ENCODE data around the gene SPTB. TPM values are rescaled to one million over a fixed set of nuclear protein-coding genes. Genes with fewer than 3 reads are reported as not detected.
A peak's percentile ranks its signal among the peaks of the same experiment; 100 is the strongest.

The SPTB gene
- total RNA-seq, 4 donors from 2014 or later: 0.13 to 3.8 (median 1.5) TPM

DNA sequence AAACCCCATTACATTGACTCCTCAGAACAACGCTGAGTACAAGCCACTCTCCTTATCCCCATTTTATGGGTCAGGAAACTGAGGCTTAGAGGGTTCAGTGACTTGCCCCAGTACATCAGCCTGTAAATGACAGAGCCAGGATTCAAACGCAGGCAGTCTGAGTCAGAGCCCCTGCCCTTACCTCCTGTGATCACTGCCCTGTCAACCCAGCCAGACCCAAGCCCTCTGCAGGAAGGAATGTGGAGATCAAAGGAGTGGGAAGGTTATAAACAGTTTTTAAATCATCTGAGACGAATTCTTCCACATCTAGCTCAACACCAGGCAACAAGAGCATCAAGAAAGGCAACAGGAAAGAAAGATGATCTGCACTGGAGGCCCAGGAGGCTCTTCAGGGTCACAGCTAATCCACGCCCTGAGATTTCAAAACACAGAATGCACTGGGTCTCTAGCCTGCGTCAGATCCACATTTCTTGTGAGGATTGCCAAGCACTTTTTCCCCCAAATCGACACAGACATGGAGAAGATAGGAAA lies 38.5 kb downstream of the SPTB start:
- no peak for DNase-seq
- intact Hi-C loops (cut with DNase I): no loop called here
- 50 to 56% methylated on average over 6 of the region's 6 CpGs for WGBS, 2 donors

DNA sequence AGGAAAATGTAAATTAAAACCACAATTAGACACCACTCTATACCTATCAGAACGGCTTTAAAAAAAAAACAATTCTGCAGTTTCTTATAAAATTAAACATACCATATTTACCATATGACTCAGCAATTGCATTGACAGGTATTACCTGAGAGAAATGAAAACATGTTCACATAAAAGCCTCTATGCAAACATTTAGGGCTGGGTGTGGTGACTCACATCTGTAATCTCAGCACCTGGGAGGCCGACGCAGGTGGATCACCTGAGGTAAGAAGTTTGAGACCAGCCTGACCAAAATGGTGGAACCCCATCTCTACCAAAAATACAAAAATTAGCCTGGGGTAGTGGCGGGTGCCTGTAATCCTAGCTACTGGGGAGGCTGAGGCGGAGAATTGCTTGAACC lies 41.1 kb downstream of the SPTB start:
- Histone ChIP-seq H3K36me3 (no peaks in the 10 kb centered on the region), H3K9me3 (no peaks in the 10 kb centered on the region), H3K4me1 (peaks cover 0 to 11% (median 0%) of the 10 kb centered on the region in 3 donors), H3K4me3 (no peak overlapping the region), H3K27me3 (peaks cover 0 to 51% (median 0%) of the 10 kb centered on the region in 4 donors), H3K27ac (no peak overlapping the region)
- TF ChIP-seq POLR2A (IDR thresholded peaks at IDR 0.05): no peak
- TF ChIP-seq, protein P1, sequence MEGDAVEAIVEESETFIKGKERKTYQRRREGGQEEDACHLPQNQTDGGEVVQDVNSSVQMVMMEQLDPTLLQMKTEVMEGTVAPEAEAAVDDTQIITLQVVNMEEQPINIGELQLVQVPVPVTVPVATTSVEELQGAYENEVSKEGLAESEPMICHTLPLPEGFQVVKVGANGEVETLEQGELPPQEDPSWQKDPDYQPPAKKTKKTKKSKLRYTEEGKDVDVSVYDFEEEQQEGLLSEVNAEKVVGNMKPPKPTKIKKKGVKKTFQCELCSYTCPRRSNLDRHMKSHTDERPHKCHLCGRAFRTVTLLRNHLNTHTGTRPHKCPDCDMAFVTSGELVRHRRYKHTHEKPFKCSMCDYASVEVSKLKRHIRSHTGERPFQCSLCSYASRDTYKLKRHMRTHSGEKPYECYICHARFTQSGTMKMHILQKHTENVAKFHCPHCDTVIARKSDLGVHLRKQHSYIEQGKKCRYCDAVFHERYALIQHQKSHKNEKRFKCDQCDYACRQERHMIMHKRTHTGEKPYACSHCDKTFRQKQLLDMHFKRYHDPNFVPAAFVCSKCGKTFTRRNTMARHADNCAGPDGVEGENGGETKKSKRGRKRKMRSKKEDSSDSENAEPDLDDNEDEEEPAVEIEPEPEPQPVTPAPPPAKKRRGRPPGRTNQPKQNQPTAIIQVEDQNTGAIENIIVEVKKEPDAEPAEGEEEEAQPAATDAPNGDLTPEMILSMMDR (IDR thresholded peaks at IDR 0.05): no peak
- DNase-seq: no peak
- WGBS, 2 donors: 52 to 73% methylated on average over 5 of the region's 5 CpGs
- intact Hi-C loops (cut with DNase I): no loop called here

More for the DNA sequence above, 38.5 kb downstream of the SPTB start:
- Histone ChIP-seq H3K27ac (no peak overlapping the region), H3K4me1 (peaks cover 0 to 11% (median 0%) of the 10 kb centered on the region in 3 donors), H3K9me3 (no peaks in the 10 kb centered on the region), H3K27me3 (peaks cover 0 to 76% (median 0%) of the 10 kb centered on the region in 4 donors), H3K36me3 (no peaks in the 10 kb centered on the region), H3K4me3 (no peak overlapping the region)
- no peak for TF ChIP-seq POLR2A (IDR thresholded peaks at IDR 0.05)
- TF ChIP-seq, protein P1 (IDR thresholded peaks at IDR 0.05): peak in 1 of 6 experiments; percentile 49

DNA sequence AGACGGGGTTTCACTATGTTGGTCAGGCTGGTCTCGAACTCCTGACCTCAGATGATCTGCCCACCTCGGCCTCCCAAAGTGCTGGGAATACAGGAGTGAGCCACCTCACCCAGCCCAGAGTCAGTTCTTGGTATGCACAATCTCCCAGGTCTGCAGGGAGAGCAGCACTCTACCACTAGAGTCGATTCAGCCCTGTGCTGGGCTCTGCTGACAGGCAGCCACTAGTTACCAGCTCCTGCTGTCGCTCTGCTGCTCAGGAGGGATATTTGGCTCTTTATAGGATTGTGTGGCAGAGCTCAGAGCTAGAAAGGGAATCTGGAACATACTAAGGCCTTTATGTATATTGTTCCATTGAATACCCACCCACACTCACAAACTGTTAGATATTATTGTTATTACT lies 44.3 kb downstream of the SPTB start:
- Histone ChIP-seq H3K36me3 (no peaks in the 10 kb centered on the region), H3K27ac (no peak overlapping the region), H3K4me1 (peaks cover 0 to 7% (median 0%) of the 10 kb centered on the region in 3 donors), H3K9me3 (no peaks in the 10 kb centered on the region), H3K4me3 (no peak overlapping the region), H3K27me3 (peaks cover 0 to 21% (median 0%) of the 10 kb centered on the region in 4 donors)
- intact Hi-C loops (cut with DNase I): no loop called here
- WGBS, 2 donors: 83 to 92% methylated on average over 4 of the region's 5 CpGs
- TF ChIP-seq, protein P1 (IDR thresholded peaks at IDR 0.05): no peak
- TF ChIP-seq POLR2A (IDR thresholded peaks at IDR 0.05): no peak
- no peak for DNase-seq

DNA sequence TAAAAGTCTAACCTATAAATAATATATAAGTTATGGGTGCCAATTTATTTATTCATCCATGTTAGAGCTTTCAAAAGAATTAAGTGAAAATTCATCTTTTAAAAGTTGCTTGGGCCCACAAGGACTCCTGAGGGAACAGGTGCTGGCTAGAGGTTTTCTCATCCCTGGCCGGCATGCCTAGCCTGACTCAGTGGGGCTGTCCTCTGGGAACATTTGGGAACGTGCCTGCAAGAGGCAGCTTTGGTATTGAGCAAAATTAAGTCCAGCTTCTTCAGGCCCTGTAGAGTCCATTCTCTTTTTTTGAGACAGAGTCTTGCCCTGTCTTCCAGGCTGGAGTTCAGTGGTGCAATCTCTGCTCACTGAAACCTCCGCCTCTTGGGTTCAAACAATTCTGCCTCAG lies 44.7 kb downstream of the SPTB start:
- DNase-seq: no peak
- Histone ChIP-seq H3K27me3 (peaks cover 0 to 16% (median 0%) of the 10 kb centered on the region in 4 donors), H3K36me3 (no peaks in the 10 kb centered on the region), H3K9me3 (no peaks in the 10 kb centered on the region), H3K4me1 (peaks cover 0 to 7% (median 0%) of the 10 kb centered on the region in 3 donors), H3K27ac (no peak overlapping the region), H3K4me3 (no peak overlapping the region)
- 73 to 88% methylated on average over 2 to 3 of the region's 3 CpGs for WGBS, 2 donors
- intact Hi-C loops (cut with DNase I): no loop called here
- TF ChIP-seq, protein P1 (IDR thresholded peaks at IDR 0.05): no peak
- no peak for TF ChIP-seq POLR2A (IDR thresholded peaks at IDR 0.05)

DNA sequence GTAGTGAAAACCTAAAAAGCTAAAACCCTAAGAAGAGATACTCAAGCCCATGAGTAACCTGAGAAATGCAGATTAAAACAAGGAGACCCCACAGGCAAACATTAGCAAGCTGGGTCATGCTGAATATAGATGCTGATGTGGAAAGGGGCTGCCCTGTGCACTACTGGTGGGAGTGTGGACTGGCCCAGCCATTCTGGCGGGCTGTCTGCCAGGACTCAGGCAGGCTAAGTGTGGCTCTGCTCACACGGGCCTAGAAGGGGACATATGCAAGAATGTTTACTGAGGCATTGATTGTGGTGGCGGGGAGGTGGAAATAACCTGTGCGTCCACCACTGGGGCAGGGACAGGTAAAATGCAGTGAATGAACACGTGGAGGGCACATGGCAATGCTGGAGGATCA lies 48.3 kb downstream of the SPTB start:
- 78 to 79% methylated on average over 5 of the region's 5 CpGs for WGBS, 2 donors
- Histone ChIP-seq H3K36me3 (no peaks in the 10 kb centered on the region), H3K27me3 (no peaks in the 10 kb centered on the region), H3K4me1 (no peaks in the 10 kb centered on the region), H3K4me3 (no peak overlapping the region), H3K27ac (no peak overlapping the region), H3K9me3 (no peaks in the 10 kb centered on the region)
- no peak for TF ChIP-seq POLR2A (IDR thresholded peaks at IDR 0.05)
- TF ChIP-seq, protein P1 (IDR thresholded peaks at IDR 0.05): no peak
- intact Hi-C loops (cut with DNase I): no loop called here
- DNase-seq: no peak

All from esophagus squamous epithelium (tissue), 5 donors.